Natural killer cell treated with Interleukin-12 subunit alpha and Interleukin-12 subunit beta and Interleukin-15 and Interleukin-18, amount 100 ng/mL, for 72 hours (primary cell): Measurements from ENCODE around the gene GMEB2. TPM values are rescaled to one million over a fixed set of nuclear protein-coding genes. Genes with fewer than 3 reads are reported as not detected.

Experiments used
- ATAC-seq, 2 donors: fragments of 150-1000 bp; cut with Tn5 transposase in 1 of 2; sonication (Bioruptor Pico), chemical (Tn5 transposase) in 1 of 2; 2 replicates each; pipeline ENCODE4 v1.10.0; 2021
- DNase-seq: peaks from one replicate; pipeline ENCODE4 v3.0.0; 2022; ENCODE audit warnings: low spot score
- H3K27ac Mint-ChIP-seq, 2 donors: 1 replicate in 1 of 2; 2 replicates in 1 of 2; pipeline ENCODE4 v1.8.0; 2022; ENCODE audit warnings: mixed read lengths in 2 of 2, mild to moderate bottlenecking in 1 of 2, moderate library complexity in 1 of 2
- H3K27me3 Mint-ChIP-seq, 2 donors: 1 replicate in 1 of 2; 2 replicates in 1 of 2; pipeline ENCODE4 v1.8.0; 2022; ENCODE audit warnings: mixed read lengths in 2 of 2
- H3K36me3 Mint-ChIP-seq: one replicate; pipeline ENCODE4 v1.8.0; 2022; ENCODE audit warnings: mixed read lengths
- H3K4me1 Mint-ChIP-seq, 2 donors: 1 replicate in 1 of 2; 2 replicates in 1 of 2; pipeline ENCODE4 v1.8.0; 2022; ENCODE audit warnings: low read depth in 2 of 2, mixed read lengths in 2 of 2, mild to moderate bottlenecking in 1 of 2
- H3K4me3 Mint-ChIP-seq: one replicate; pipeline ENCODE4 v1.8.0; 2022; ENCODE audit warnings: mixed read lengths
- H3K9me3 Mint-ChIP-seq: 2 replicates; pipeline ENCODE4 v1.8.0; 2022; ENCODE audit warnings: mixed read lengths
- total RNA-seq, 2 donors: library from RNA; stranded (reverse); gene quantifications; one replicate each; pipeline ENCODE4 v1.2.3, GENCODE V29; 2022

Gene GMEB2
- total RNA-seq, 2 donors from 2014 or later: 14.7 to 15.5 TPM

DNA sequence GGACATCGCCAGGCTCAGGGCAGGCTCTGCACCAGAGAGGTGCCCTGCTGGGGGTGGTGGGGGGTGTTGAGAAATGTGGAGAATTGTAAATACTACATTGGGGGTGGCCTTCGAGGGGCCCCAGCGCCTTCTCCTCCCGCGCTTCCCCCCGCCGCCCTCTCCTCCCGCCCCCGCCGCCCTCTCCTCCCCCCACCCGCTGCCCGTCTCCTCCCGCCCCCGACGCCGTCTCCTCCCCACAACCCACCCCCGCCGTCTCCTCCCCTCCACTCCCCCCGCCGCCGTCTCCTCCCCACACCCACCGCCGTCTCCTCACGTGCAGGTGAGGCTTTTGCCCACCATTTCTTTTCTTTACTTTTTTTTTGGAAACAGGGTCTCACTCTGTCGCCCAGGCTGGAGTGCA, 77.9 kb downstream of the GMEB2 start:
- DNase-seq (no peak), ATAC-seq (no peak)
- Mint-ChIP-seq H3K9me3 (no peaks in the 10 kb centered on the region), H3K36me3 (no peaks in the 10 kb centered on the region), H3K27me3 (peaks cover under 1 to 9% of the 10 kb centered on the region in 2 donors), H3K4me3 (no peak overlapping the region), H3K4me1 (peaks cover 6 to 7% of the 10 kb centered on the region in 2 donors), H3K27ac (no peak overlapping the region)

DNA sequence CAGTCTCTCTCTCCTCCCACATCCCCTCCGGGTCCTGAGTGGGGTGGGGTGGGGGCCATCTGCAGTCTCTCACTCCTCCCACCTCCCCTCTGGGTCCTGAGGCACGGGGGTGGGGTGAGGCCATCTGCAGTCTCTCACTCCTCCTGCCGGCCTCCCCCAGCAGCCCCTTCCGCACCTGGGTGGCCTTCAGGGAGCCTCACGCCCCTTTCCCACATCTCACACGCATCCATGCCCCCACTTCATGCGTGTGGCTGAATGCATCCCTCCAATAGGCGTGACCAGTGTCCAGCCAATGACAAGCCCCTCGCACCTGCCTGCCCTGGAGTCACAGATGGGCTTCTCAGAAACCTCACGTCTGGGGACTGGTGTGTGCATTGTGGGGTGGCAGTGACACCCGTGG, 78.4 kb downstream of the GMEB2 start:
- DNase-seq: no peak

DNA sequence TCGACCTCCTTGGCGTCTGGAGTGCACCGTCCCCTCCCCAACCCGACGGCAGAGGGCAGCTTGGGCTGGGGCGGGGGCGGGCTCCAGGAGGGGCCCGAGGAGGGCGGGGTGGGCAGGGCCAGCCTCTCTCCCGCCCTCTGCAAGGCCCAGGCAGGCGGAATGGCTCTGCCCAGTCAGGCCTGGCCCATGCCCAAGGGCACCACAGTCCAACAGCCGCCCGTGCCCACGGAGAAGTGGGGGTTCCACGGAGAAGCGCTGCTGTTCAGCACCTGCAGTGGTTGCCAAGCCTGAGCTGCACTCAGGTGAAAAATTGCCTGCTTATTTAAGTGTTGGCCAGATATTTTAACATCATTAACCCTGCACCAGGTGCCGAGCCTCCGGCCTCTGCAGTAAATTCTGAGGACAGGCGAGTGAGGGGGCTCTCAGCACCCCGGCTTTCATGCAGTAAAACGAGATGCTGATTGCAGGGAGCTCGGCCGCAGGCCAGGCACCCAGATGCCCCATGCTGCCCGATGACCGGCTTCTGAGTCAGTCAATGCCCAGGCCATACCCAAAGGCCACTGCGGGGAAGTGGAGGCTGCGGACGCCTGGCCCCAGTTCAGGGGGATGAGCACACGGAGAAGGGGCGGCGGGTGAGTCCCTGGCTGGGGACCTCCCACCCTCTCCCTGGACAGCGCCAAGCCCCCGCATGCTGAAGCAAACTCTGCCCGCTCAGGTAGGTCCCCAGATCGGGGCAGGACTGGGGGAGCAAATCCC, 79.0 kb downstream of the GMEB2 start, which contains the start of gene SRMS:
Gene SRMS, minus strand, starts transcription at position 25 of the 756 bp plus-strand sequence. CDS start 286 bp downstream, outside the sequence.
- ATAC-seq (no peak), DNase-seq (no peak)
- Mint-ChIP-seq H3K4me3 (no peak within 1 kb of the TSS), H3K27me3 (peaks cover 7 to 9% of the 10 kb centered on the region in 2 donors), H3K27ac (no peak within 1 kb of the TSS), H3K4me1 (peaks cover 8 to 11% of the 10 kb centered on the region in 2 donors), H3K36me3 (no peaks in the 10 kb centered on the region), H3K9me3 (no peaks in the 10 kb centered on the region)

More for the DNA sequence above, 78.4 kb downstream of the GMEB2 start:
- peaks cover 5 to 9% of the 10 kb centered on the region in 2 donors for H3K27me3 Mint-ChIP-seq
- H3K36me3 Mint-ChIP-seq: no peaks in the 10 kb centered on the region
- peaks cover 10% of the 10 kb centered on the region in 2 donors for H3K4me1 Mint-ChIP-seq
- no peaks in the 10 kb centered on the region for H3K9me3 Mint-ChIP-seq
- no peak for ATAC-seq
- no peak overlapping the region for H3K4me3 Mint-ChIP-seq
- H3K27ac Mint-ChIP-seq: no peak overlapping the region

DNA sequence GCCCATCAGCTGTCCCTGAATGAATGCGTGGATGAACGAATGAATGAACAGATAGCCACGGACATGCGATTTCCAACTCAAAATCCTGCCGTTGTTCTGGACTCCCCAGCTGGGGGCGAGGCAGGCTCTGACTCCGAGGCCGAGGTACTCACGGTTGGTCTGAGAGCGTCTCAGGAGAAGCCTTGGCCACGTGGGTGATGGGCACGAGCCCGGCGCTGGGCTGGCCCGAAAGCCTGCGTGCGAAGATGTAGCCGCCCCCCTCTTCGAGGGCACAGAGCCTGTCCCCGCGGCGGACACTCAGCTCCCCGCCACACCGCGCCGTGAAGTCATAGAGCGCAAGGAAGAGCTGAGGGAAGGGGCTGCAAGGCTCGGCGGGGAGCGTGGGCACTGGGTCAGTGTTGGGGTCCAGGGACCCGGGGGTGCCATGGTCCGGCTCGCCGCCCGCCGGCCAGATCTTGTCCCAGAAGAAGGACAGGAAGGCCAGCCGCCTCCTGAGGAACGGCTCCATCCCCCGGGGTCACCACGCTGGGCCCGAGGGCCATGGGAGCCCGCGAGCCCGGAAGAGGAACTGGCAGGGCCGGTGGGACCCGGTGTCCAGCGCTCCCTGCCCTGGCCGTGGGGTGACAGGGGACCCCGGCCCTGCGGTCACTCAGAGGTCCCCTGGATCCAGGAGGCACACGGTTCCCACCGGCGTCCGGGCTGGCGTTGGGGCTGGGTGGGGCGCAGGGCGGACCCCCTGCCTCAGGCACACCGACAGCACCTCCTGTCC, 79.8 kb downstream of the GMEB2 start:
- peaks cover 3 to 5% of the 10 kb centered on the region in 2 donors for H3K4me1 Mint-ChIP-seq
- DNase-seq (no peak), ATAC-seq (no peak)
- H3K4me3 Mint-ChIP-seq: no peak overlapping the region
- no peaks in the 10 kb centered on the region for H3K36me3 Mint-ChIP-seq
- peaks cover 7 to 9% of the 10 kb centered on the region in 2 donors for H3K27me3 Mint-ChIP-seq
- H3K27ac Mint-ChIP-seq: no peak overlapping the region
- H3K9me3 Mint-ChIP-seq: no peaks in the 10 kb centered on the region

DNA sequence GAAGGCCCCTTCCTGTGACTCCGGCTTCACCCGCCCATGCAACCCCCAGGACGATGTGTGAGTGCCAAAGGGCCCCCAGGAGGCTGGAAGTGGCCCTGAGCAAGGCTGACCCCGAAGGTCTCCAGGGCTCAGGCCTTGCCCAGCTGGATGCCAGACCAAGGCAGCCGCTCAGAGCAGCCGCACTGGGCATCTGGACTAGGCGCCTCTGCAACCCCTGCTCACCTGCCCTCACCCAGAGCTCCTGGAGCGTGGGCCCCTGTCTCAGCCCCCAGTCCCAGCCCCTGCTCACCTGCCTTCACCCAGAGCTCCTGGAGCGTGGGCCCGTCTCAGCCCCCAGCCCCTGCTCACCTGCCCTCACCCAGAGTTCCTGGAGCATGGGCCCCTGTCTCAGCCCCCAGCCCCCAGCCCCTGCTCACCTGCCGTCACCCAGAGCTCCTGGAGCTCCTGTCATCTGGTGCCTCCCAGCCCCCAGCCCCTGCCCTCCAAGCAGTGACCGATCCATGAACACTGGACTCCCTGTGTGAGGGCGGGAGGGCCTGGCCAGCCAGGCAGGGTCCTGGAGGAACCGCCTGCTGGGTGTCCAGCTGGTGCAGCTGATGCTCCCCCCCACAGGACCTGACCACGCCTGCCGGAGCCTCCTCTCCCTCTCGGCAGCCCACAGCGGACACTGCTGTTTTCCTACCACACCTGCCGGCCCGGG, 80.5 kb downstream of the GMEB2 start:
- ATAC-seq: peak in 1 of 2 donors; percentile 8
- Mint-ChIP-seq H3K27me3 (peaks cover 7 to 9% of the 10 kb centered on the region in 2 donors), H3K9me3 (no peaks in the 10 kb centered on the region), H3K4me1 (peaks cover 3 to 5% of the 10 kb centered on the region in 2 donors), H3K27ac (no peak overlapping the region), H3K36me3 (no peaks in the 10 kb centered on the region), H3K4me3 (no peak overlapping the region)
- DNase-seq: no peak

DNA sequence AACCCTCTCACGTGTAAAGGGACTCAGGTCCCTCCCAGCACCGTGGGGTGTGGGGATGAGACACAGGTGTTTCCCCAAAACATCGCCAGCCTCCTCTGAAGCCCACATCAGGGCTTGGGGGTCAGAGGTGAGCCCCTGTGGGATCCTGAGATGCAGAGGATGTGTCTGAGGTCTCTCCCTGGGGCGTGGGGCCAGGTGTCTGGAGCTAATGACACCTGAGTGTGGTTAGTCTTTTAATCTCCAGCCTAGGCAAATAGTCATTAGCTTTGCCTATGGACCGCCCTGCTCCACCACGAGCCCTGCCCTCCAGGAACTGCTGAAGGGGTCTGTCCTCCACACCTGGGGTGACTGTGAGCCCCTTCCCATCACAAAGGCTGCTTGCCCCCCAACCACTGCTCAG, 81.1 kb downstream of the GMEB2 start:
- Mint-ChIP-seq H3K27me3 (peaks cover 7 to 9% of the 10 kb centered on the region in 2 donors), H3K4me1 (peaks cover 3 to 5% of the 10 kb centered on the region in 2 donors), H3K36me3 (no peaks in the 10 kb centered on the region), H3K27ac (no peak overlapping the region), H3K4me3 (no peak overlapping the region), H3K9me3 (no peaks in the 10 kb centered on the region)
- ATAC-seq (no peak), DNase-seq (no peak)

DNA sequence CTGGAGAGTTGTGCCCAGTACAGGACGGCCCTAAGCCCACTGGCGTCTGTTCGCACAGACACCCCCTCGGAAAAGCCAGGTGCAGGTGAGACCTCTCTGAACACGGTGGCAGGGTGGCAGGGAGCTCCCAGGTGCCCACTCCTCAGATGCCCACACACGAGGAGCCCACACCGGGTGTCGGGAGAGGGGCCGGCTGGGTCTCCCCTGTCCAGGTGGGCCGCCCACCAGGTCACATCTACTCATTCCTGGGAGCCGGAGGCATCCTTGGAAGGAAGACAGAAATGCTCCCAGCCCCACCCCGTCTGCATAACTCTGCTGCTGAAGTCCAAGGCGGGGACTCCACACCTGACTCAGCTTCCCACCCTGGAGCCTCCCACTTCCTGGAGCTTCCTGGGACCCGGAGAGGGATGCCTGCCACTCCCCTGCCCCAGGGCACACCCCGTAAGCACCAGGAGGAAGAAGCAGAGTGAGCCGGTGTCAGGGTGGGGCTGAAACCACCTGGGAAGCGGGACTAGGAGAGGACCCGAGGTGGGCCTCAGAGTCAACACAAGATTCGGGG, 81.9 kb downstream of the GMEB2 start:
- no peak overlapping the region for H3K27ac Mint-ChIP-seq
- peaks cover 3 to 5% of the 10 kb centered on the region in 2 donors for H3K4me1 Mint-ChIP-seq
- no peaks in the 10 kb centered on the region for H3K9me3 Mint-ChIP-seq
- no peaks in the 10 kb centered on the region for H3K36me3 Mint-ChIP-seq
- ATAC-seq (no peak), DNase-seq (no peak)
- no peak overlapping the region for H3K4me3 Mint-ChIP-seq
- peaks cover 7 to 9% of the 10 kb centered on the region in 2 donors for H3K27me3 Mint-ChIP-seq

DNA sequence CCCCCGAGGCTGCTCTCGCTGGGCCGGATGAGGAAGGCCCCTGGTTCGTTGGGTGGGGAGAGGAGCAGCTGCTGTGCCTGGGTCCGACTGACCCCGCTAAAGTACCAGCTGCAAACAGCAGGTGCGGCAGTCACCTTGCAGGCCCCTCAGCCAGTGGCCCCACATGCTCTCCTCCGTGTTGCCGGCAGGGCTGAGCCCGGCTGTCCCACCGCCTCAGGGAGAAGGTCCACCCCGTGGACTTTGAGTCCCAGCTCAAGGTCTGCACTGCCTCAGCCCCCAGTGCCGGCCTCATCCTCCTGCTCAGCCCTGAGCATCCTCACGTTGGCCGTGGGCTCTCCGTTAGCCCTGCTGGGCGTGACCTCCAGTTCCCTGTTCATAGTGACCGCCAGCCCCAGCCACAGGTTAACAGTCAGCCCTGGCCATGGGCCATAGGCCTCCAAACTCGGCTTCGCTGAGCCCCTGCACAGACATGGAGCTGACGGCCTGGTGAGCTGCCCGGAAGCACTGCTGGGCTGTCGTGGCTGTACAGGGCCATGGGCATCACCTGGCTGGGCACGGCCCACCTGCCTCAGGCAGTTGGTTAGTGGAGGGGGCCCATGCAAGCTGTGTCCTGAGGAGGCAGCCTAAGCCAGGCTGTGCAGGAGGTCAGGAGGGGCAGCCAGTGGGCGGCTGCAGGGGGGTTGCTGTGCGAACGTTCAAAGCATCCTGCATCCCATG, 82.5 kb downstream of the GMEB2 start:
- H3K27ac Mint-ChIP-seq: peak overlapping the region in 1 of 2 donors; percentile 10
- H3K4me1 Mint-ChIP-seq: peaks cover 3 to 5% of the 10 kb centered on the region in 2 donors
- H3K9me3 Mint-ChIP-seq: no peaks in the 10 kb centered on the region
- ATAC-seq: no peak
- no peak for DNase-seq
- H3K4me3 Mint-ChIP-seq: no peak overlapping the region
- no peaks in the 10 kb centered on the region for H3K36me3 Mint-ChIP-seq
- peaks cover 7% of the 10 kb centered on the region in 2 donors for H3K27me3 Mint-ChIP-seq

DNA sequence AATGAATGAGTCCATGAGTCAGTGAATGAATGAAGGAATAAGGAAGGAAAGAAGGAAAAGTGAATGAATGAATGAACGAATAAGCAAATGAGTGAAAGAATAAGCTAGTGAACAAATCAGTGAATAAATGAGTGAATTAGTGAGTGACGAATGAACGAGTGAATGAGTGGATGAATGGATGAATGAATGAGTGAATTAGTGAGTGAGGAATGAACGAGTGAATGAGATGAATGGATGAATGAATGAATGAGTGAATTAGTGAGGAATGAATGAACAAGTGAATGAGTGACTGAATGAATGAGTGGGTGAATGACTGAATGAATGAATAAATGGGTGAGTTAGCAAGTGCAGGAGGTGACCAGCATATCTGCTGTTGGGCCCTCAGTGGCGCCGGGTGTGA, 83.2 kb downstream of the GMEB2 start:
- DNase-seq (no peak), ATAC-seq (no peak)
- H3K4me1 Mint-ChIP-seq: peaks cover 3 to 5% of the 10 kb centered on the region in 2 donors
- peak overlapping the region; percentile 8 for H3K4me3 Mint-ChIP-seq
- peaks cover 5 to 7% of the 10 kb centered on the region in 2 donors for H3K27me3 Mint-ChIP-seq
- no peaks in the 10 kb centered on the region for H3K9me3 Mint-ChIP-seq
- peak overlapping the region in 1 of 2 donors; percentile 10 for H3K27ac Mint-ChIP-seq
- H3K36me3 Mint-ChIP-seq: no peaks in the 10 kb centered on the region

DNA sequence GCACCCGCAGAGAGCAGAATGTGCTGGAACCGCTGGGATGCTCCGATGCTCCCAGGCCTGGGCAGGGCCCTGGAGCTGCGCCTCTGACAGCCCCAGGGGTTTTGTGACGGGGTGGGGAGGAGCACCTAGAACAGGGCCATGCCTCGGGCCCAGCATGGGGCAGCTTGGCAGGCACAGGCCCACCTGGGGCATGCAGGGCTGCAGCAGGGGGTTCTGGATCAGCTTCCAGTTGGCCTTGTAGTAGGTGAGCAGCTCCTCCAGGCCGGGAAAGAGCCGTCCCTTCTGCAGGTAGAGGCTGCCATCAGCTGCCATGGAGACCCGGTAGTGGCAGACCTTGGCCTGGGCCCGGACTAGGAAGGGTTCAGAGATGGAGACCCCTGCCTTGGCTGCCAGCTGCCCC, 83.8 kb downstream of the GMEB2 start:
- H3K36me3 Mint-ChIP-seq: no peaks in the 10 kb centered on the region

DNA sequence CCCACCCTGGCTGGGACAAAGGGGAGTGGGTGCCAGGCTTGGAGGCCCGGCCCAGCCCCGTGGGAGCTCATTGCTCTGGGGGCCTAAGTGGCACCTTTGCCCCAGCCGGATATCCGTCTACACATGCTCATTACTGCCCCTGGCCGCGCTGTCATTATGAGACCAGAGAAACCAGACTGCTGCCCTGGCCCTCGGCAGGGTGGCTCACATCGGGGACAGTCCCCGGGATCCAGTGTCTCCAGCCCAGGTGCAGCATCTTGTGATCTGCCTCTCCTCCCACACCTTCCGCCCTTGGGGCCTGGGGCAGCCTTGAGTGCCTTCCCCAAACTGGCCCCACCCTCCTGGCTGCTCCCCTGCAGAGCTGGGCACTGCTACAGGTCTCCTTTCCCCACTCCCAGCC, 84.2 kb downstream of the GMEB2 start:
- H3K9me3 Mint-ChIP-seq: no peaks in the 10 kb centered on the region
- no peak for DNase-seq
- peaks cover 3 to 7% of the 10 kb centered on the region in 2 donors for H3K27me3 Mint-ChIP-seq
- no peak for ATAC-seq
- no peak overlapping the region for H3K27ac Mint-ChIP-seq
- H3K36me3 Mint-ChIP-seq: no peaks in the 10 kb centered on the region
- H3K4me1 Mint-ChIP-seq: peaks cover 5 to 7% of the 10 kb centered on the region in 2 donors
- H3K4me3 Mint-ChIP-seq: no peak overlapping the region

More for the DNA sequence above, 83.8 kb downstream of the GMEB2 start:
- ATAC-seq (no peak), DNase-seq (no peak)
- Mint-ChIP-seq H3K4me1 (peaks cover 3 to 5% of the 10 kb centered on the region in 2 donors), H3K4me3 (no peak overlapping the region), H3K27me3 (peaks cover 3 to 7% of the 10 kb centered on the region in 2 donors), H3K9me3 (no peaks in the 10 kb centered on the region), H3K27ac (peak overlapping the region in 1 of 2 donors; percentile 10)

DNA sequence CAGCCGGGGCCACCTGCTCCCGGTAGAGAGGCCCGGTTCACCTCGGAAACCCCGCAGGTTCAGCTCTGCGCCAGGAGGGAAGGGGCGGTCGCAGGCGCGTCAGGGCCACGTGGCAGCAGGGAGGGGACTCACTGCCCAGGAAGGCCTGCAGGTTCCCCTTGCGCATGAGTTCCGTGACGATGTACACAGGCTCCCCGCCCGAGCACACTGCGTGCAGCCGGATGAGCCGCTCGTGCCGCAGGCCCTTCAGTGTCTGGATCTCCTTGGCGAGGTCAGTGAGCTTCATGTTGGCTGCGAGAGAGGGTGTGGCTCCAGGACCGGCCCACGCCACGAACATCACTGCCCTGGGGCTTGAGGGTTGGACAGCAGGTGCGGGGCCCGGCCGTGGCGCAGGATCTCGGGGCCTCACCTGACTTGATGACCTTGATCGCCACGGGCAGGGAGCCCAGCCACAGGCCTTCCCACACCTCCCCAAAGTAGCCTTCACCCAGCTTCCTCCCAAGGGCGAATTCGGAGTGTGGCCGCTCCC, 84.8 kb downstream of the GMEB2 start:
- Mint-ChIP-seq H3K36me3 (no peaks in the 10 kb centered on the region), H3K27ac (no peak overlapping the region), H3K4me3 (no peak overlapping the region), H3K27me3 (peaks cover 3 to 7% of the 10 kb centered on the region in 2 donors), H3K4me1 (peaks cover 5 to 10% of the 10 kb centered on the region in 2 donors), H3K9me3 (no peaks in the 10 kb centered on the region)
- ATAC-seq: no peak
- no peak for DNase-seq
